Karpas-422 (cell line): ENCODE measurements around the gene VWA1. TPM values are rescaled to one million over a fixed set of nuclear protein-coding genes. Genes with fewer than 3 reads are reported as not detected.
"Not testable (repeated sequence)": the region's sequence is repeated elsewhere in the genome, so short reads cannot be mapped to it uniquely, and the experiment has no call there.

Source experiments
- DNase-seq: peaks from one replicate; pipeline ENCODE4 v3.0.0-alpha.2; 2015
- H2AFZ ChIP-seq: fragments of 200-600 bp; sonication (generic); 2 replicates; pipeline ENCODE4 v1.6.1; 2014; ENCODE audit warnings: antibody characterized with exemption, low read length, mixed read lengths
- H3K27ac ChIP-seq: fragments of 200-600 bp; sonication (generic); 2 replicates; pipeline ENCODE4 v1.5.1; 2014; ENCODE audit warnings: mild to moderate bottlenecking, low read length, moderate library complexity
- H3K27me3 ChIP-seq: fragments of 200-600 bp; sonication (generic); 2 replicates; pipeline ENCODE4 v1.6.1; 2014; ENCODE audit warnings: low read length, mixed read lengths
- H3K36me3 ChIP-seq: fragments of 200-600 bp; sonication (generic); 2 replicates; pipeline ENCODE4 v1.6.1; 2014; ENCODE audit warnings: low read length, mixed read lengths; ENCODE audit not compliant: insufficient read depth
- H3K4me1 ChIP-seq: fragments of 200-600 bp; sonication (generic); 2 replicates; pipeline ENCODE4 v1.6.1; 2014; ENCODE audit warnings: mild to moderate bottlenecking, low read length, mixed read lengths
- H3K4me2 ChIP-seq: fragments of 200-600 bp; sonication (generic); 2 replicates; pipeline ENCODE4 v1.6.1; 2014; ENCODE audit warnings: low read length, low read depth, mild to moderate bottlenecking; ENCODE audit not compliant: poor library complexity, severe bottlenecking
- H3K4me3 ChIP-seq: fragments of 200-600 bp; sonication (generic); 2 replicates; pipeline ENCODE4 v1.5.1; 2014; ENCODE audit warnings: mild to moderate bottlenecking, antibody characterized with exemption, low read length, mixed read lengths
- H3K79me2 ChIP-seq: fragments of 200-600 bp; sonication (generic); 2 replicates; pipeline ENCODE4 v1.6.1; 2014; ENCODE audit warnings: mild to moderate bottlenecking, low read length, mixed read lengths
- H3K9ac ChIP-seq: fragments of 200-600 bp; sonication (generic); 2 replicates; pipeline ENCODE4 v1.6.0; 2014; ENCODE audit warnings: low read length
- H3K9me2 ChIP-seq: fragments of 200-600 bp; sonication (generic), shearing (Covaris generic); replicated peaks from 2 replicates; pipeline ENCODE4 v1.6.0; 2014; ENCODE audit warnings: mild to moderate bottlenecking, low read length, moderate library complexity; ENCODE audit not compliant: insufficient read depth
- H3K9me3 ChIP-seq: fragments of 300-700, 200-600 bp; sonication (generic); 2 replicates; pipeline ENCODE4 v1.6.1; 2014; ENCODE audit warnings: low read length, mixed read lengths
- H4K20me1 ChIP-seq: fragments of 200-600 bp; sonication (generic); 2 replicates; pipeline ENCODE4 v1.6.1; 2014; ENCODE audit warnings: mild to moderate bottlenecking, antibody characterized with exemption, low read length, low read depth; ENCODE audit not compliant: insufficient read depth
- total RNA-seq: library from RNA; depleted of rRNA; stranded (reverse); fragments of >200 nt; shearing (Covaris generic); gene quantifications from 2 replicates; pipeline ENCODE4 v1.2.3, GENCODE V29; 2014; ENCODE audit warnings: low replicate concordance

VWA1 gene
- total RNA-seq, 1 experiment from 2014 or later = not detected

DNA sequence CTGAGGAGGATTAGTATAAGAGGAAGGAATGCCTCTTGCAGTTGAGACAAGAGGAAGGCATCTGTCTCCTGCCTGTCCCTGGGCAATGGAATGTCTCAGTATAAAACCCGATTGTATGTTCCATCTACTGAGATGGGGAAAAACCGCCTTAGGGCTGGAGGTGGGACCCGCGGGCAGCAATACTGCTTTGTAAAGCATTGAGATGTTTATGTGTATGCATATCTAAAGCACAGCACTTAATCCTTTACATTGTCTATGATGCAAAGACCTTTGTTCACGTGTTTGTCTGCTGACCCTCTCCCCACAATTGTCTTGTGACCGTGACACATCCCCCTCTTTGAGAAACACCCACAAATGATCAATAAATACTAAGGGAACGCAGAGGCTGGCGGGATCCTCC lies 25.3 kb upstream of the VWA1 start:
- Histone ChIP-seq H4K20me1 (peaks cover 17% of the 10 kb centered on the region; the same call in 1 of the 2 replicates), H3K4me1 (peaks cover 21% of the 10 kb centered on the region), H3K79me2 (peaks cover 38% of the 10 kb centered on the region)
- not testable (repeated sequence) for DNase-seq, H3K27ac ChIP-seq, H3K36me3 ChIP-seq, H3K4me3 ChIP-seq, H3K4me2 ChIP-seq, H3K9ac ChIP-seq, H3K9me2 ChIP-seq, H3K27me3 ChIP-seq, H2AFZ ChIP-seq, H3K9me3 ChIP-seq

DNA sequence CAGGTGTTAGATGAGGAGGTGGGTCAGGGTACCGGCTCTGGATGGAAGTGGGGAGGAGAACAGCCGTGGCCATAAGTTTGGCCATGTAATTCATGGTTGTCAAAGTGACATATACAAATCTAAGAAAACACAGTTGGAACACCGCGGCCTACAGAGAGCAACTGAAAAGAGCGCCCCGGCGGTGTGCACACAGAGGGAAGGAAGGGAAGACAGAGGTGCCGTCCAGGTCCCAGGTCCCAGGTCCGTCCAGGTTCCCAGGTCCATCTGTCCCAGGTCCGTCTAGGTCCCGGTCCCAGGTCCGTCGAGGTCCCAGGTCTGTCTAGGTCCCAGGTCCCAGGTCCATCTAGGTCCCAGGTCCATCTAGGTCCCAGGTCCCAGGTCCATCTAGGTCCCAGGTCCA lies 23.9 kb upstream of the VWA1 start:
- no peak overlapping the region for H3K4me2 ChIP-seq
- H3K27ac ChIP-seq = no peak overlapping the region
- no peak for DNase-seq
- no peaks in the 10 kb centered on the region; the same call in 1 of the 2 replicates for H3K36me3 ChIP-seq
- no peak overlapping the region for H3K9ac ChIP-seq
- no peaks in the 10 kb centered on the region for H3K9me3 ChIP-seq
- H3K9me2 ChIP-seq = no peaks in the 10 kb centered on the region
- H3K27me3 ChIP-seq = no peaks in the 10 kb centered on the region
- H3K4me1 ChIP-seq = peaks cover 9% of the 10 kb centered on the region
- H3K79me2 ChIP-seq = peaks cover 25% of the 10 kb centered on the region
- H3K4me3 ChIP-seq = no peak overlapping the region
- H4K20me1 ChIP-seq = peaks cover 17% of the 10 kb centered on the region; the same call in 1 of the 2 replicates
- H2AFZ ChIP-seq = no peak overlapping the region

- H3K79me2 ChIP-seq = peaks cover 17% of the 10 kb centered on the region
- H3K27ac ChIP-seq, H3K4me3 ChIP-seq: not testable (repeated sequence)
Observed at GRCh38 chr1:1412311-1412902, 23.1 kb upstream of the VWA1 start.

DNA sequence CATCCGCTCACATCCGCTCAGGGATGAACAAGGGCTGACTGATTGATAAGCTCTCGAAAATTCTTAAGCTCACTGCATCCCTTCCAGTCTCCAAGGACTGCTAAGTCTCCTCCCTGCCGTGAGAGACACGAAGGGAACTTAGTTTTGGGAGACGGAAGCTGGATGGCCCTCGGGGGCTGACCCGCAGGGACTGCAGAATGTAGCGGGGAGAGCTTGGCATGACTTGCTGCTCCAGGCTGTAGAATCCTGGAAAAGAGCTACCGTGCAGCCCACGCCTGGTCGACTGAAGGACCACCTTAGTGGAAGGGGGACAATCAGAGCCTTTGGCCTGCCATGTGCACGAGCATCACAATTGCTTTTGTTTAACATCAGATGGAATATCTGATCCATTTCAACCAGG lies 19.7 kb upstream of the VWA1 start:
- H3K4me2 ChIP-seq = no peak overlapping the region
- no peak for DNase-seq
- no peak overlapping the region for H3K9ac ChIP-seq
- H3K9me3 ChIP-seq = no peaks in the 10 kb centered on the region
- no peak overlapping the region for H3K27ac ChIP-seq
- H2AFZ ChIP-seq = no peak overlapping the region
- no peaks in the 10 kb centered on the region for H3K79me2 ChIP-seq
- no peaks in the 10 kb centered on the region for H4K20me1 ChIP-seq
- H3K4me1 ChIP-seq = no peaks in the 10 kb centered on the region
- no peaks in the 10 kb centered on the region for H3K27me3 ChIP-seq
- no peaks in the 10 kb centered on the region for H3K36me3 ChIP-seq
- no peaks in the 10 kb centered on the region for H3K9me2 ChIP-seq
- H3K4me3 ChIP-seq = no peak overlapping the region

More at GRCh38 chr1:1412311-1412902, 23.1 kb upstream of the VWA1 start:
- not testable (repeated sequence) for H3K4me2 ChIP-seq, DNase-seq, H3K27me3 ChIP-seq, H3K9me3 ChIP-seq, H3K36me3 ChIP-seq, H3K4me1 ChIP-seq, H3K9ac ChIP-seq, H2AFZ ChIP-seq, H3K9me2 ChIP-seq
- peaks cover 17% of the 10 kb centered on the region; the same call in 1 of the 2 replicates for H4K20me1 ChIP-seq

GRCh38 chr1:1417396-1417795 lies 18.1 kb upstream of the VWA1 start:
- H3K9ac ChIP-seq, H3K27ac ChIP-seq, H4K20me1 ChIP-seq, H3K4me2 ChIP-seq, H3K9me3 ChIP-seq, H3K36me3 ChIP-seq, H3K79me2 ChIP-seq, H3K27me3 ChIP-seq, H2AFZ ChIP-seq, H3K4me1 ChIP-seq, DNase-seq, H3K9me2 ChIP-seq, H3K4me3 ChIP-seq: not testable (repeated sequence)

GRCh38 chr1:1417825-1418463 lies 17.5 kb upstream of the VWA1 start:
- H4K20me1 ChIP-seq, H3K4me2 ChIP-seq, DNase-seq: not testable (repeated sequence)

DNA sequence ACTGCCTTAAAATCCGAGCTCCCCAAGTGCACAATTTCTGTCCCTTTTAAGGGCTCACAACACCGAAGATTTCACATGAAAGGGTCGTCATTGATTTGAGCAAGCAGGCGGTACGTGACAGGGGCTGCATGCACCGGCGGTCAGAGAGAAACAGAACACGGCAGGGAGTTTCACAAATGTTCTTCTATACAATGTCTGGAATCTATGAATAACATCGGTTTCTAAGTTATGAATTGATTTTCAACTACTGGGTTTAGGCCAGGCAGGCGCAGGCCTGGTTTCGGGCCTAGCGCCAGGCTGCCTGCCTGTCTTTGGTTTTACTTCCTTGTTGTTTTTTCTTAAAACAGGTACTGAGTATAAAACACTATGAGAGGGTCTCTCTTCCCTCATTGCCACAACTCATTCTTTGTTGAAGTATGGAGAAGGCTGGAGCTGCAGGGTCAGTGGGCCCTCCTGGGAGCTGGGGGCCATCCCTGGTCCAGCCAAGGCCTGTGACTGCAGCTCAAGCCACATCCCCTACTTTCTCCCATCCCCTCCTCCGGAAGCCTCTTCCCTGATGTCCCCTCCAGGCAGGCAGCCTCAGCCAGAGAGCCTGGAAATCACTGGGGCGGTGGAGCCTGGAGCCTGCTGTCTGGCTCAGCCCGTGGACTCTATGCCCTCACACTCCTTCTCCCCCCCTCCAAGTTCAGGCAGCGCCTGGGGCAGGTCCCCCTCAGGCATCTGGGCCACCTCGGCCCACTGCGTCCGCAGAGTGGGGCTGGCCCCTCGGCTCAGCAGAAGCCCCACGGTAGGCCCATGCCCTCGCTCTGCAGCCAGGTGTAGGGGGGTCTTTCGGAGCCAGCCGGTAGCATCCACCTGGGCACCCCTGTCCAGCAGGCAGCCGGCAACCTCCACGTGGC lies 16.8 kb upstream of the VWA1 start:
- Histone ChIP-seq H3K79me2 (no peaks in the 10 kb centered on the region), H3K9ac (no peak overlapping the region), H2AFZ (no peak overlapping the region), H3K9me2 (no peaks in the 10 kb centered on the region), H3K4me1 (no peaks in the 10 kb centered on the region), H3K4me2 (no peak overlapping the region), H4K20me1 (no peaks in the 10 kb centered on the region), H3K36me3 (no peaks in the 10 kb centered on the region), H3K27me3 (no peaks in the 10 kb centered on the region), H3K4me3 (no peak overlapping the region), H3K27ac (no peak overlapping the region), H3K9me3 (no peaks in the 10 kb centered on the region)
- DNase-seq = no peak

More at GRCh38 chr1:1417825-1418463, 17.5 kb upstream of the VWA1 start:
- not testable (repeated sequence) for H3K36me3 ChIP-seq, H3K27ac ChIP-seq, H3K4me1 ChIP-seq, H3K79me2 ChIP-seq, H3K27me3 ChIP-seq, H3K9ac ChIP-seq, H2AFZ ChIP-seq, H3K9me3 ChIP-seq, H3K4me3 ChIP-seq, H3K9me2 ChIP-seq

DNA sequence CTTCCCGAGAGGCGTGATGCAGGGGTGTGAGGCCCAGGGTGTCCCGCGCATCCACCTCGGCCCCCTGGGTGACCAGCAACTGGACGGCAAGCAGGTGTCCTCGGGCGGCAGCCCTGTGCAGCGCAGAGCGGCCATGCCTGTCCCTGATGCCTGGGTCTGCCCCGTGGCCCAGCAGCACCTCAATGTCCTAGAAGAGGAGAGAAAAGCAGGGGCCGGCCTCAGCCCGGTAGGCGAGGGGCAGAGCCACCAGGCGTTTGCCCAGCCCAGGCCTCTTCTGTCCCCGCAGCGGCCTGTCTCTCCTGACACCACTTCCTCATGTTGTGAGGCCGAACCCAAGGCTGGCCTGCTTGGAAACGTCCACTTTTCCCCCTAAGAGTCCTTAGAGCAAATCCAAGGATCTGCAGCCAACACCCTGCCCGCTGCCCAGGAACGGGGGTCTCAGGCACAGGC lies 16.1 kb upstream of the VWA1 start:
- Histone ChIP-seq H3K4me1 (no peaks in the 10 kb centered on the region), H3K27ac (no peak overlapping the region), H3K4me3 (no peak overlapping the region), H3K9ac (no peak overlapping the region), H3K4me2 (no peak overlapping the region), H3K9me2 (no peaks in the 10 kb centered on the region), H3K36me3 (no peaks in the 10 kb centered on the region), H4K20me1 (no peaks in the 10 kb centered on the region), H3K27me3 (no peaks in the 10 kb centered on the region), H3K79me2 (no peaks in the 10 kb centered on the region), H2AFZ (no peak overlapping the region), H3K9me3 (no peaks in the 10 kb centered on the region)
- DNase-seq = no peak
